Islet precursor cell (in vitro differentiated cells): Measurements from ENCODE around the gene GTSF1L.

Source experiments
- DNase-seq: peaks from one replicate; pipeline ENCODE4 v3.0.0-alpha.2; 2018

GTSF1L gene

GRCh38 chr20:43715511-43715910 is 11.3 kb downstream of the GTSF1L start:
- DNase-seq, result no peak

- DNase-seq, result no peak
These were observed 11.8 kb downstream of the GTSF1L start for GRCh38 chr20:43715044-43715443.

GRCh38 chr20:43711098-43711654 is 15.6 kb downstream of the GTSF1L start:
- no peak for DNase-seq

- no peak for DNase-seq
These were observed 16.3 kb downstream of the GTSF1L start for GRCh38 chr20:43710370-43711044.

- DNase-seq, result no peak
These were observed 24.3 kb downstream of the GTSF1L start for GRCh38 chr20:43702502-43702901.

- no peak for DNase-seq
These were observed 26.2 kb downstream of the GTSF1L start for GRCh38 chr20:43700627-43701026.

- no peak for DNase-seq
These were observed 26.7 kb downstream of the GTSF1L start for GRCh38 chr20:43699941-43700565.

GRCh38 chr20:43695571-43695970 is 31.2 kb downstream of the GTSF1L start:
- DNase-seq, result no peak

GRCh38 chr20:43694763-43695162 is 32.0 kb downstream of the GTSF1L start:
- no peak for DNase-seq

GRCh38 chr20:43691928-43692524 is 34.8 kb downstream of the GTSF1L start:
- DNase-seq, result peak; percentile 76

- DNase-seq, result no peak
These were observed 35.7 kb downstream of the GTSF1L start for GRCh38 chr20:43690943-43691598.

GRCh38 chr20:43689165-43689564 is 37.6 kb downstream of the GTSF1L start:
- no peak for DNase-seq

GRCh38 chr20:43686820-43687219 is 40.0 kb downstream of the GTSF1L start:
- DNase-seq, result no peak

GRCh38 chr20:43682446-43682845 is 44.4 kb downstream of the GTSF1L start:
- DNase-seq, result no peak

GRCh38 chr20:43681991-43682410 is 44.8 kb downstream of the GTSF1L start:
- no peak for DNase-seq

- DNase-seq, result no peak
These were observed 45.3 kb downstream of the GTSF1L start for GRCh38 chr20:43681468-43681942.

- no peak for DNase-seq
These were observed 45.8 kb downstream of the GTSF1L start for GRCh38 chr20:43680981-43681380.

- DNase-seq, result no peak
These were observed 50.4 kb downstream of the GTSF1L start for GRCh38 chr20:43676368-43676767.
